OCI-LY3 (cell line): Measurements from ENCODE around the gene FYB2.

Experiments
- H2AFZ ChIP-seq: fragments of 200-600, 300-600 bp; shearing (Covaris generic); 2 replicates; pipeline ENCODE4 v1.6.0; 2014; ENCODE audit warnings: antibody characterized with exemption, low read depth, low read length
- H3K27ac ChIP-seq: fragments of 200-600, 300-600 bp; sonication (generic); 2 replicates; pipeline ENCODE4 v1.5.1; 2014; ENCODE audit warnings: mild to moderate bottlenecking, low read length, moderate library complexity, mixed read lengths
- H3K27me3 ChIP-seq: fragments of 200-600, 300-600 bp; sonication (generic); 2 replicates; pipeline ENCODE4 v1.6.1; 2014; ENCODE audit warnings: low read depth, low read length, mixed read lengths
- H3K36me3 ChIP-seq: fragments of 200-600, 300-600 bp; sonication (generic); replicated peaks from 2 replicates; pipeline ENCODE3; 2014; ENCODE audit warnings: low read depth, low read length, mixed read lengths
- H3K4me1 ChIP-seq: fragments of 300-600, 200-600 bp; sonication (generic); 2 replicates; pipeline ENCODE4 v1.6.1; 2014; ENCODE audit warnings: low read length, mixed read lengths
- H3K4me2 ChIP-seq: fragments of 200-600, 300-600 bp; sonication (generic); 2 replicates; pipeline ENCODE4 v1.6.1; 2014; ENCODE audit warnings: low read length, mixed read lengths
- H3K4me3 ChIP-seq: fragments of 300-600, 200-600 bp; sonication (generic); 2 replicates; pipeline ENCODE4 v1.5.1; 2014; ENCODE audit warnings: antibody characterized with exemption, mild to moderate bottlenecking, low read length, moderate library complexity
- H3K79me2 ChIP-seq: fragments of 300-600, 200-600 bp; shearing (Covaris generic); 2 replicates; pipeline ENCODE4 v1.6.1; 2014; ENCODE audit warnings: mild to moderate bottlenecking, low read length, mixed read lengths
- H3K9ac ChIP-seq: fragments of 300-600, 200-600 bp; shearing (Covaris generic); 2 replicates; pipeline ENCODE4 v1.6.0; 2014; ENCODE audit warnings: mild to moderate bottlenecking, low read length, moderate library complexity
- H3K9me3 ChIP-seq: fragments of 200-600, 300-600 bp; shearing (Covaris generic); 2 replicates; pipeline ENCODE4 v1.6.1; 2014; ENCODE audit warnings: low read length, mixed read lengths; ENCODE audit not compliant: insufficient read depth
- H4K20me1 ChIP-seq: fragments of 200-600, 300-600 bp; sonication (generic); 2 replicates; pipeline ENCODE4 v1.6.1; 2016; ENCODE audit warnings: low read length, mixed read lengths; ENCODE audit not compliant: insufficient read depth
- CTCF ChIP-seq: fragments of 200-600, 300-600 bp; sonication (generic); IDR thresholded peaks from 2 replicates; pipeline ENCODE4 v1.5.1; 2014; ENCODE audit warnings: antibody characterized with exemption, low read length, low read depth
- EZH2phosphoT487 ChIP-seq: fragments of 200-600 bp; shearing (Covaris generic); IDR thresholded peaks from 2 replicates; pipeline ENCODE4 v1.6.1; 2018; ENCODE audit warnings: antibody characterized with exemption, mixed run types, low read depth

The FYB2 gene

GRCh38 chr1:56696663-56697062 lies 122.5 kb downstream of the FYB2 start:
- H3K9ac ChIP-seq: no peak overlapping the region
- no peaks in the 10 kb centered on the region for H3K27me3 ChIP-seq
- no peak overlapping the region for H2AFZ ChIP-seq
- no peak overlapping the region for H3K27ac ChIP-seq
- H3K36me3 ChIP-seq: no peaks in the 10 kb centered on the region
- no peak overlapping the region for H3K4me2 ChIP-seq
- no peak for TF ChIP-seq EZH2phosphoT487
- TF ChIP-seq CTCF: no peak
- H4K20me1 ChIP-seq: no peaks in the 10 kb centered on the region
- no peak overlapping the region for H3K4me3 ChIP-seq
- H3K79me2 ChIP-seq: no peaks in the 10 kb centered on the region
- H3K9me3 ChIP-seq: no peaks in the 10 kb centered on the region
- H3K4me1 ChIP-seq: no peaks in the 10 kb centered on the region

- Histone ChIP-seq H3K9me3 (no peaks in the 10 kb centered on the region), H3K27ac (no peak overlapping the region), H3K4me2 (no peak overlapping the region), H3K36me3 (no peaks in the 10 kb centered on the region), H2AFZ (no peak overlapping the region), H3K79me2 (no peaks in the 10 kb centered on the region), H3K9ac (no peak overlapping the region), H3K27me3 (no peaks in the 10 kb centered on the region), H4K20me1 (no peaks in the 10 kb centered on the region), H3K4me1 (peaks cover 8% of the 10 kb centered on the region; the same call in 1 of the 2 replicates), H3K4me3 (no peak overlapping the region)
- no peak for TF ChIP-seq EZH2phosphoT487
- TF ChIP-seq CTCF: no peak
These were observed 130.6 kb downstream of the FYB2 start for GRCh38 chr1:56688522-56689026.

GRCh38 chr1:56686169-56686568 lies 133.0 kb downstream of the FYB2 start:
- TF ChIP-seq CTCF (no peak), EZH2phosphoT487 (no peak)
- H2AFZ ChIP-seq: no peak overlapping the region
- no peaks in the 10 kb centered on the region for H3K27me3 ChIP-seq
- H3K9me3 ChIP-seq: no peaks in the 10 kb centered on the region
- H3K4me2 ChIP-seq: no peak overlapping the region
- H4K20me1 ChIP-seq: no peaks in the 10 kb centered on the region
- H3K4me3 ChIP-seq: no peak overlapping the region
- peaks cover 8% of the 10 kb centered on the region; the same call in 1 of the 2 replicates for H3K4me1 ChIP-seq
- no peak overlapping the region for H3K9ac ChIP-seq
- no peaks in the 10 kb centered on the region for H3K36me3 ChIP-seq
- H3K27ac ChIP-seq: no peak overlapping the region
- no peaks in the 10 kb centered on the region for H3K79me2 ChIP-seq

GRCh38 chr1:56683569-56683968 lies 135.6 kb downstream of the FYB2 start:
- Histone ChIP-seq H3K9ac (no peak overlapping the region), H3K27ac (no peak overlapping the region), H3K4me3 (no peak overlapping the region), H3K27me3 (no peaks in the 10 kb centered on the region), H3K4me2 (no peak overlapping the region), H3K9me3 (no peaks in the 10 kb centered on the region), H4K20me1 (no peaks in the 10 kb centered on the region), H2AFZ (no peak overlapping the region), H3K79me2 (no peaks in the 10 kb centered on the region), H3K4me1 (peaks cover 6% of the 10 kb centered on the region; the same call in 1 of the 2 replicates), H3K36me3 (no peaks in the 10 kb centered on the region)
- TF ChIP-seq CTCF (no peak), EZH2phosphoT487 (no peak)
